Activated CD4-positive, CD25-positive, alpha-beta regulatory T cell (primary cell): Measurements from ENCODE around the gene KITLG.
"Not testable (repeated sequence)": the region's sequence is repeated elsewhere in the genome, so short reads cannot be mapped to it uniquely, and the experiment has no call there.

ENCODE experiments used
- DNase-seq, 4 experiments: peaks; one replicate each; lab custom pipeline; 2025; lab: John Stamatoyannopoulos, UW

Gene KITLG

GRCh38 chr12:88575361-88575970, 4.8 kb downstream of the KITLG start:
- DNase-seq, result no peak

GRCh38 chr12:88574278-88574677, 6.0 kb downstream of the KITLG start:
- no peak for DNase-seq

DNA sequence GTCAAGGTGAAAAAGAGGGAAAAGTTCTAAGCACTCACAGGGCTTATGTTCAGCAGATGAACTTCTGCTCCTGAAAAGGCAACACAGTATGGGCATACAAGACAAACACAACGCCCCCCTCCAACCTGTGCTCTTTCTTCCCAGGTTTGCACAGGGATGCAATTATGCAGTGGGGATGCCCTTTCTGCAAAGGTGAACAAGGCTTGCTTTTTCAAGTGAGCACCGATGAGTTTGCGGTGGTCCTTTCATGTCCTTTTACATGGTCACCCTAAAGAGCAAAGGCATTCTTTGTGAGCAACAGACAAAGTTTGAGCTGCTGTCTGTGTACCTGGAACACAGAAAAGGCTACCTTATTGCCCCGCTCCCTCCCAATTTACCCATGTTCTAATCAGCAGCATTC, 6.7 kb downstream of the KITLG start:
- DNase-seq, result no peak

GRCh38 chr12:88572781-88573549, 7.3 kb downstream of the KITLG start:
- DNase-seq, result no peak

- DNase-seq, result no peak
Measured at GRCh38 chr12:88571543-88571942, 8.7 kb downstream of the KITLG start.

GRCh38 chr12:88570103-88570502, 10.2 kb downstream of the KITLG start:
- no peak for DNase-seq

GRCh38 chr12:88566430-88566829, 13.8 kb downstream of the KITLG start:
- DNase-seq, result no peak

- DNase-seq, result no peak
Measured at GRCh38 chr12:88562846-88563582, 17.3 kb downstream of the KITLG start.

DNA sequence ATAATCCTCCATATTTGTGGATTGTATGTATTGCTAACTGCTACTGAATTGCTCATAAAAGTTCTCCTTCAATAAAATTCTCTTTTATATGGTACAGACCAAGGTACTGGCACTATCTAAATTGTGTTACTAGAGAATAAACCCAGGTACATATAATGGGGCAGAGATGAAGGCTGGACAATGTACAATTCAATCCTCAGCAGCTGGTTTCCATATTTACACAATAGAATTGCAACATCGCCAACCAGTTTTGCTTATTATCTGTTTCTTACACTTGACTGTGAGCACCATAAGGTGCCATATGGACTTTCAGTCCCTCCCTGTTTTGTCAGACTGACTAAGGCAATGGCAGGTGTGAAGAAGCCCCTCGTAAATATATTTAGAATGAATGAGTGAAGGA, 18.1 kb downstream of the KITLG start:
- no peak for DNase-seq

GRCh38 chr12:88559772-88560171, 20.5 kb downstream of the KITLG start:
- no peak for DNase-seq

DNA sequence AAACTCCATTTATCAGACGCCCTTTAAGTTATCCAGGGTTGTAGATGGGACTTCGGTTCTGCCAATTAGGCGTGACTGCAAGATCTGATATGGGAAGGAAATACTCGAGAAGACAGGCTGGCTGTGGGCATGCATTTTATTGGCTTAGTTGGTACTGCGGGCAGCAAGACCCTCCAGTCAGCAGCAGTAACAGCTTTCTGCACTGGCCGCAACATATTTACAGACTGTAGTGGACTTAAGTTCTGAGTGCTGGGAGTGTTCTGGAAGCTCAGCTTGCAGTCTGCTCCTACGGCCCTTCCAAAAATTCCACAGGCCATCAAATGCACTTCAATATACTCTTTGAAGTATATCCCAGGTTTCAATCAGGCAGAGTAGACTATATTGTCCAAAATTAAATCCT, 21.1 kb downstream of the KITLG start:
- no peak for DNase-seq

DNA sequence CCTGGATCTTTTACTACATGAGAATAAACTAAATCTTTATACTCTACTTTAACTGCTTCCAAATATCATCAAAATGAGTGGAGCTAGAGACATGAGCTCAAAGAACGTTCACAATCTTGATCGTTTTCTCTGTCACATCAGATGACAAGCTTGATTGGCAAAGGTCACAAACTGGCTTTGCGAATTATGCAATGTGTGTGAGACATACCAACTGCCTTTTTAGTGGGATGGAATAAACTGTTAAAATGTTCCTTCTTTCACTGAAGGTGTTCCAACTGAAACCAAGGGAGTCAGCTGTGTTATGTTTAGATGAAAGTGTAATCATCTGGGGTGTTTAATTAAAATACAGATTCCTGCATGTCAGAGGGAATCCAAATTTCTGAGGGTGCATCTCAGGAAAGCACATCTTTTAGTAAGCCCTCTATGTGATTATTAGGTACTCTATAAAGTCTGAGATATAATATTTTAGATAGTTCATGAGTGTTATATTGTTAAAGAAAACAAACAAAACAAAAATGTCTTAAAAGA, 21.9 kb downstream of the KITLG start:
- no peak for DNase-seq

DNA sequence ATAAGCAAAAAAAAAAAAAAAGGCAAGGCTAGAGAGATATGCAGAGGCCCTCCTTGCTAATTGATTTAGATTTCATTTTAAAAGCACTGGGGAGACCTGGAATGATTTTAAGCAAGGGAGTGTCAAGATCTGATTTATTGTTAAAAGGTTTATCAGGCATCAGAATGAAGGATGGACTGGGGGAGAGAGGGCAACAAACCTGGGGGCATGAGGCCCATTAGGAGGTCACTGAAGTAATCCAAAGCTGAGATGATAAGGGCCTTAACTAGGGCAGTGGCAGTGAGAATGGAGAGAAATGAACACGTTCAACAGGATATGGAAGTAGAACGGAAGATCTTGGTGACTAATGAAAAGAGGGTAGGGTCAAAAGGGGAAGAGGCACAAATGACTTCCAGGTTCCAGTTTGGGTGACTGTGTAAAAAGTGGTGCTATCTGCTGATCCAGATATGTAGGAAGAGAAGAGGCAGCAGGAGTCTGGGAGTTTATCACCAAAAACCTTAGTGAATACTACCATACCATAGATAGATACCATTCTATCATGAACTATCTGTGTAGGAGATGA, 24.0 kb downstream of the KITLG start:
- DNase-seq, result no peak

DNA sequence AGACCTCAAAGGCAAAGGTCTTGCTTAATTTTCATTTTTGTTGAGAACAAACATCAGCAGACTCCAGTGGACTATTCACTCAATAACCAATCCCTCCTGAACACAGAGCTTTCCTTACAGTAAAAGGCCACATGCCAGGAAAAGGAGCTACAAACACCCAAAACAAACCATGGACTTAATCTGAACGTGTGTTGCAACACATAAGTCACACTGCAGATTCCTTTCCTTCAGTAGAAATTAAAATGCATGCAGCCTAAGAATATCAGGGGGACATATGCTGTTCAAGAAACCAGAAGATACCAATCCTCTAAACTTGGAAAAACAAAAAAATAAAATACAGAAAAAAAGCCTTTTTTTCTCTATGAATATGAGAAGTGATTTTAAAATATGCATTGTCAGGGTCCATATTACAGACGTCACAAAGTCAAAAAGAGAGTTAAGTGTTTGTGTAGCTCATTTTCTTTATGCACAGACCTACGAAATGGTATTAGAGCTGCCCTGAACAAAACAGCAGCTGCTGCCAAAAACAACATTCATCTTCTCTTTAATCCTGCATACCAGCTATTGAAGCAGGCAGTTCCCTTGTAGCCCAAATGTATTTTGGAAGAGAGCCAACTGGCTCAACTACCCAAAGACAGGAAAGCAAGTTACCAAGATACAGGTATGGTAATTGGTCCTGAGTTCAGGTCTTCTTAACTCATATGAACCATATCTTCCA, 26.2 kb downstream of the KITLG start:
- DNase-seq, result no peak

GRCh38 chr12:88552610-88553079, 27.6 kb downstream of the KITLG start:
- DNase-seq, result no peak

GRCh38 chr12:88549929-88550328, 30.3 kb downstream of the KITLG start:
- DNase-seq, result no peak

- not testable (repeated sequence) for DNase-seq
Measured at GRCh38 chr12:88547949-88548348, 32.3 kb downstream of the KITLG start.

GRCh38 chr12:88546853-88547252, 33.4 kb downstream of the KITLG start:
- no peak for DNase-seq

DNA sequence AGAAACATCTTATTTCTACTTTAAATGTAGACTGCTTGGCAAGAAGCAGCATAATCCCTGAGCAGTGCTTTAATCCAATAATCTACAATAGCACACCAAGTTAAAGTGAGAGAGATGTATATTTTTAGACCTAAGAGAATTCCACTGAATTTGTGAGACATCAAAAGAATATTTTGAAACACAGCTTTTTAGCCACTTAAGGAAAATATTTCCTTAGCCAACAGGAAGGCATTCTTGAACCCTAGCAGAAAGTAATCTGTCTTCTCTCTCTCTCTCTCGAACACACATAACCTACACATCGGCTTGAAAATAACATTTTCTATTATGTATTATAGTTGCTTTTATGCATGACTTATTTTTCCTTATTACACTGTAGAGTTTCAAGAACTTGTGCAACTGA, 34.0 kb downstream of the KITLG start:
- no peak for DNase-seq

- DNase-seq, result no peak
Measured at GRCh38 chr12:88544991-88545980, 35.0 kb downstream of the KITLG start.
